NOMO-1 (cell line): Measurements from ENCODE around the gene DAZAP1.

Source experiments
- DNase-seq, 2 experiments: peaks; one replicate each; lab custom pipeline; 2025; ENCODE audit not compliant: unreplicated experiment in 2 of 2; lab: John Stamatoyannopoulos, UW

DAZAP1 gene

DNA sequence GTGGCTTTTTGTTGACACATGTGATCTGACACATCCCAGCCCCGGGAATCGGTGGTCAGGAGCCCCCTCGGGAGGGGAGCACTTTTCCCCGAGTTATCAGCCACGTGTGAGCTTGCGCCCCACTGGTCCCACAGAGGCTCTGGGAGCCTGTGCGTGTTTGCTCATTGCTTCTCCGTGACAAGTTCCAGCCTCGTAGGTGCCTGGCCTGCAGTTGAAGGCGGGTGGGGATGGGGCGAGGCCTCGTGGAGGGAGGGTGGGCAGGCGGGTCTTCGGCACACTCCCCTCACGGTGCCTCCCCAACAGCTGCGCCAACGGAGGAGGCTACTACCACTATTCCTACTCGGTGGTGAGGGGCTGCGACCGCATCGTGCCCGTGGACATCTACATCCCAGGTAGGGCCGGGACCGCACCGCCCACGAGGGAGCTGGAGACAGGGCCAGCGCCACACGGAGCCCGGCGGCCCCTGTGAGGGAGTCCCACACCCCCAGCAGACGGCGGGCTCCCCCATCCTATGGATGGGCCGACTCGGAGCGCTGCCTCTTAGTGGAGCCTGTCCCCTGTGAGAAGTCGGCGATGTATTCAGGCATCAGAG lies 14.4 kb upstream of the DAZAP1 start:
- DNase-seq = no peak

DNA sequence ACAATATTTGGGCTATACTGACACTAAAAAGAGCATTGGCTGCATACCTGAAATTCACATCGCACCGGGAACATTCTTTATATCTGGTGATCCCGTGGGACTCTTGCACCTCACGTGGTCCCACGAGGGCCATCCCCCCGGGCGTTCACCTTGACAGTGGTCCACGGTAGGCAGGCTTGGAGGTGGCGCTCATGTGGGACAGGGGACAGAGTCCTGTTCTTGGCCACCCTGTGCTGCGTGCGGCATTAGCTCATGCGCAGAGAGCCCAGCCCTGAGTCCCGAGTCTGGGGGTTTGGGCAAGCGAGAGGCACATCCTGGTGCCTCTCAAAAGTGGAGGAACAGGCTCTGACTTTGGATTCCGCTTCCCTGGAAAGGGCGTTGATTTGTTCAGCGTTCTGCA lies 13.5 kb upstream of the DAZAP1 start:
- no peak for DNase-seq

DNA sequence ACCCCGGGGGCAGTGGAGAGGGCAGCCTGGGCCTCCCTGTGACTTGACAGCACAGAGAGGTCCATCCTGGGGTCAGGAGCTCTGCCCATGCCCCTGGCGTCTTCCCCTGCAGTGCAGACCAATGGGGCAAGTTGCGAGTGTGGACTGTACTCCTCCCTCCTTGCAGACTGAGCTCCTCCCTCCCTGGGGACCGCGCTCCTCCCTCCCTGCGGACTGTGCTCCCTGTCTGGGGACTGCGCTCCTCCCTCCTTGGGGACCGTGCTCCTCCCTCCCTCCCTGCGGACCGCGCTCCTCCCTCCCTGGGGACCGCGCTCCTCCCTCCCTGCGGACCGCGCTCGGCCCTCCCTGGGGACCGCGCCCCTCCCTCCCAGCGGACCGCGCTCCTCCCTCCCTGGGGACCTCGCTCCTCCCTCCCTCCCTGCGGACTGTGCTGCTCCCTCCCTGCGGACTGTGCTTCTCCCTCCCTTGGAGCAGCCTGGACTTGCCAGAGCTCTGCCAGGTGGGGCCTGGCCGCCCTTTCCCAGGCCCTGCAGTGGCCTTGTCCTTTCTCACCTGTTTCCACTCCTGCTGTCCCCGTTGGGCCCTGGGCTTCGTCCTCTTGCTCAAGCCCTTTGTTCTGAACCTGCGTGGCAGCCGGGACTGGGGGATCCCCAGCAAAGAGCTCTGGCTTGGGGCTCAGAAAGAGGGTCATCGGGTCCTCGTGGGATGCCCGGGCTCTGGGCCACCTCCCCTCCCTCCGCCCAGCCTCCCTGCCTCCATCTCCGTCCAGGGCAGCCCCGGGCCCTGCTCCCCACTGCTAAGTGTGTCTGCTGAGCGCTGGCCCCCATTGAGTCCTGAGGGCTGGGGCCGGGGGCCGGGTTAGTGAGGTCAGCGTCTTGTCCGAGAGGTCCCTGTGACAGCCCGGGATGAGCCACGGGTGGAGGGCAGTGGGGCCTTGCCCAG lies 12.9 kb upstream of the DAZAP1 start:
- DNase-seq = no peak

DNA sequence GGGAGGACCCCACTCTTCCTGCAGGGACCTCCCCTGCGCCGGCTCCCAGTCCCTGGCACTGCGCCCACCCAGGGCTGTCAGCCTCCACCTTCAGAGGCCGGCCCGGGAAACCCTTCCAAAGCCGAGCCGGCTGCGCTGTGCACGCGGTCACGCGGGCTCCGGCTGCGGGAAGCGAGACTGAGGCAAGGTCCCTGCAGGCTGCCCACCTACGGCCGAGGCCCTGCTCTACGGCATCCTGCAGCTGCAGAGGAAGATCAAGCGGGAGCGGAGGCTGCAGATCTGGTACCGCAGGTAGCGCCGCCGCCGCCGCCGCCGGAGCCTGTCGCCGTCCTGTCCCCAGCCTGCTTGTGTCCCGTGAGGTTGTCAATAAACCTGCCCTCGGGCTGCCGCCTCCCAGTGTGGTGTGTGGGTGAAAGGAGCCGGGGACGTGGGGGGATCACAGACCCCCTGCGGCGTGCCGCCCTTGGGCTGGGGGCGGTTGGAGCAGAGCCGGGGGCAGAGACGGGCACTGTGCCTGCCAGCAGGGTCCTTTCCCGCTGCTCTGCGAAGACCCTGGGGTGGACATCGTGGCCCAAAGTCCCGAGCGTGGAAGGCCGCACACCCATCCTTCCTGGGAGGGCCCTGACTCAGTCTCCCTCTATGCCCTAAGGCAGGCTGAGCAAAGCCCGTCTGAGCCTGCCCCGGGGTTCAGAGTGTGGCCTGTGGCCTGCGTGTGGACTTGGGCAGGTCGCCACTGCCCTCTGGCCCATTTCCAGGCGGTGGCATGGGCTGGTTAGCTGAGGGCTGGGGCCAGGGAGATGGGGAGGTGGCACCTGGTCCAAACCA lies 12.0 kb upstream of the DAZAP1 start:
- no peak for DNase-seq

DNA sequence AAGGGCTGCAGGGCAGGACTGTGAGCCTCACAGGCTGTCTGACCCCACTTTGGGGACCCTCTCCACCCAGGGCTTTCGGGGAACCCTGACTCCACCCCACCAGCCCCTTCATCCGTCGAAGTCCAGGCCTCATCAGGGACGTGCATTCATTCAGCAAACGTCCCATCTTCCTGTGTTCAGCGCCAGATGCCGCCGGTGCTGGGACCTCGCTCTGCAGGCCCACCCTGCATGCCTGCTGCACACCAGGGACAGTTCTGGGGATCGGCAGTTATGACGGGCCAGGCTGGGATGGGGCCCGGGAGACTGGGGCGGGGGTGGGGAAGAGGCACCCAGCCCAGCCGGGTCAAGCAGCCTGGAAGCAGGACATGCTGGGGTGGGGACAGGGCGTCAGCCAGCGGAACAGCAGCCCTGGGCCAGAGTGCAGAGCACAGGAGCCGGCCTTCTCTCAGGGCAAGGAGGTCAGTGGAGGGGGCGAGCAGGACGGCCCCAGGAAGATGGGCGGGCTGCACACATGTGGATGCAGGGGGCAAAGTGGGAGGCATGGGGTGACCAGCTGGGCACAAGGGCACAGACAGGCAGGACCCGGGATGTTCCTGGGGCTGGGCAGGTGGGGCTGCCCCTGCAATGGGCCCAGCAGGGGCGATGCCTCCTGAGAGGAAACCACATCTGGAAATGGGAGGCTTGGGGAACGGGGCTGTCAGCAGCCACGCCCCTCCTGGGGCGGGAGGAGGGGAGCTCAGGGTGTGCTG lies 11.2 kb upstream of the DAZAP1 start:
- DNase-seq = no peak

DNA sequence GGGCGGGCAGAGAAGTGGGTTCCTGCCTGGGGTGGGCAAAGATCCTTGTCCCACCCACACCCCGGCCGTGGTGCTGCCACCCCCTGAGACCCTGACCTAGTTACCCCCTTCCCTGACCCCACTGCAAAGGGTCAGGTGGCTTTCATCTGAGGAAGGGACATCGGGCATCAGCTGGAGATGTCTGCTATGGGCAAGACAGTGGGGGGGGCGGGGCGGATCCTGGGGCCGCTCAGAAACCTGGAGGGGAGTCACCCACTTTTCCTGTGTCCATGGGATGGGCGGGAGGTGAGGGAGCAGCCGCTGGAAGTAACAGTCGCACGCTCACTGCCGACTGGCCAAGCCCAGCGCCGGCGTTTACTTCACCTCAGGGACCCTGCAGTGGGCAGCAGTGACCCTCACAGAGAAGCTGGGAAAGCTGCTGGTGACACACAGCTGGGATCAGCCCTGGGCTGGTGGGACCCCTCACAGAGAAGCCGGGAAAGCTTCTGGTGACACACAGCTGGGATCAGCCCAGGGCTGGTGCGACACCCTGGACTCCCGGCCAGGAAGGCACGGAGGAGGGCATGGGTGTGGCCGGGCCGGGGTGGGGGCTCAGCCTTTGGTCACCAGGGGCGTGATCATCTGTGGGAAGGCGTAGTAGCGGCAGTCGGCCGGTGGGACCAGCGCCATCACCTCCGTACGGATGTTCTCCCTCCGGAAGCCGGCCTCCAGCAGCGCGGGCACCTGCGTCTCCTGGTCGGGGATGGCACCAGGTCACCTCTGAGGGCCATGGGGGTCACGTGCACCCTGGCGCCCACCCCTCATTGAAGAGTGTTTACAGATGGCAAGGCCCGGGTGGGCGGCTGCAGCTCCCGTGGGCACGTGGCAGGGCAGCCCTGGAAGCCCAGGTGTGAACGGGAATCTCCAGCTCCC lies 10.4 kb upstream of the DAZAP1 start:
- DNase-seq = no peak

DNA sequence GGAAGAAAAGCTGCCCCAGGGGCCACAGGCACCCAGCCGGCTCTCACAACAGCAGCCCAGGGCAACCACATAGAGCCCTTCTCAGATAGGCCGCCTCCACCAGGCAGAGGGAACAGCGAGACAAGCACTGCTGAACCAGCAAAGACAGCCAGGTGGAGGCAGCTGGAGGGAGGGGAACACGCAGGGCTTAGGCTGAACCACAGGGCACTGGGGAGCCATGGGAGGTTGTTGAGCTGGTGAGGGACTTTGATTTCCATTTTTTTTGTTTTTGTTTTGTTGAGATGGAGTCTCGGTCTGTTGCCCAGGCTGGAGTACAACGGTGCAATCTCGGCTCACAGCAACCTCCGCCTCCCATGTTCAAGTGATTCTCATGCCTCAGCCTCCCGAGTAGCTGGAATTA lies 9.5 kb upstream of the DAZAP1 start:
- DNase-seq = no peak

DNA sequence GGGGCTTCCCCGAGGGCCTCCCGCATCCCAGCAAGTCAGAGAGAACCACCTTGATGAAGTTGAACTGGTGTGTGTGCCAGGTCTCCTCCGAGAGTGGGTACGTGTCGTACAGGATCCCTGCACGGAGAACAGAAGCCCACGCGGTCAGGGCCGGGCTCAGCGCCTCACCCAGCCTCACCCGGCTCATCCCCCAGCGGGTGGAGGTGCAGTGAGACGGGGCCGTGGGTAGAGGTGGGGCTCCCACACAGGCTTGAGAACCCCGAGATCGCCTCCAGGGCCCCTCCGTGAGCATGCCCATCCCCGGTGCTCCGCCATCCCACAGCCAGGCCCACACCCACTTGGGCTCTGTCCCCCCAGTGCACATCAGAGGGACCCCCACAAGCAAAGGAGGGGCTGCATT lies 8.3 kb upstream of the DAZAP1 start:
- no peak for DNase-seq

DNA sequence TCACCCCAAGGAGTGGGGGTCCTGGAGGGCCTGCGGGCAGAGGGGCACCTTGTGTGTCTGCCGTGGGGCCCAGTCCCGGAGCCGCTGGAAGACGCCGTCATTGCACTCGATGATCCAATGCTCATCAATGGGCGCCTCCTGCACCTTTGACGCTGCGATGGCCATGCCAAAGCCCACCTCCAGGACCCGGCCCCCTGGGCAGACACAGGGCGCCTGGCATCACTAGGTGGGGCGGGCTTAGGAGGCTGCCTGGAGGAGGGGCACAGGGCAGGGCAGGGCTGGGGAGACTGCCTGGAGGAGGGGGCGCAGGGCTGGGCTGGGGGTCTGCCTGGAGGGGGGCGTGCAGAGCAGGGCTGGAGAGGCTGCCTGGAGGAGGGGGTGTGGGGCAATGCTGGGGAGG lies 7.6 kb upstream of the DAZAP1 start:
- DNase-seq = no peak

DNA sequence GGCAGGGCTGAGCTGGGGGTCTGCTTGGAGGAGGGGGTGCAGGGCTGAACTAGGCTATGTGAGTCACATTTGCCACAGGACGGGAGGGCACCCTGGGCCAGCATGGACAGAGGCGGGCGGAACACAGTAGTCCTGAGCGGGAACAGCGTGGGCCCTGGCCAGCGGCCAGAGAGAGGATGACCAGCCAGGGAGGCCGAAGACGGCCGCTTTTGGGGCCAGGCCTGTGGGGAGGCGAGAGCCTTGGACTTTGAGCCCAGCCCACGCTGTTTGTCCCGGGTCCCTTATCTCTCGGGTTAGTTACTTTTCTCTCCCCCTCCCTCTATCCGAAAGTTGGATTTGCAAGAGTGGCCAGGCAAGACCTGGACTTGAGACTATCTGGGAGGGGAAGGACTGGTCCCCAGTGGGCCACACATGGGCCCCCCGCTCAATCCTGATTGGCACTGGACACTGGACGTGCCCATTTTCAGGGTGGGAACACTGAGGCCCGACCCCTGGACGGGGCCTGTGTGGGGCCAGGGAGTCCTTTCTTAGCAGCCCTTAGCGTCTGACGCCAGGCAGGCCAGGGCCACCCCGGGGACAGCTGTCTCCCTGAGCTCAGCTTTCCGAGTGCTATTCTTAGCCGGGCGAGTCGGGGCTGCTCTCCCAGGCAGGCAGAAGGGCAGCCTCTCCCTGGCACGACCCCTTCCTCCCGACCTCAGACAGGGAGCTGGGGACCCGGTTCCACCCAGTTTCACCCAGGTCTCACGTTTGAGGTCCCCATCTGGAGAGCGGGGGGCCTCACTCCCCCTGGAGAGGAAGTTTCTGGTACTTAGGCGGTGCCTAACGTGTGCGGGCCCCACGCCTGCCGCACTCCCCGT lies 6.9 kb upstream of the DAZAP1 start:
- DNase-seq = peak in 1 of 2 experiments; percentile 11

DNA sequence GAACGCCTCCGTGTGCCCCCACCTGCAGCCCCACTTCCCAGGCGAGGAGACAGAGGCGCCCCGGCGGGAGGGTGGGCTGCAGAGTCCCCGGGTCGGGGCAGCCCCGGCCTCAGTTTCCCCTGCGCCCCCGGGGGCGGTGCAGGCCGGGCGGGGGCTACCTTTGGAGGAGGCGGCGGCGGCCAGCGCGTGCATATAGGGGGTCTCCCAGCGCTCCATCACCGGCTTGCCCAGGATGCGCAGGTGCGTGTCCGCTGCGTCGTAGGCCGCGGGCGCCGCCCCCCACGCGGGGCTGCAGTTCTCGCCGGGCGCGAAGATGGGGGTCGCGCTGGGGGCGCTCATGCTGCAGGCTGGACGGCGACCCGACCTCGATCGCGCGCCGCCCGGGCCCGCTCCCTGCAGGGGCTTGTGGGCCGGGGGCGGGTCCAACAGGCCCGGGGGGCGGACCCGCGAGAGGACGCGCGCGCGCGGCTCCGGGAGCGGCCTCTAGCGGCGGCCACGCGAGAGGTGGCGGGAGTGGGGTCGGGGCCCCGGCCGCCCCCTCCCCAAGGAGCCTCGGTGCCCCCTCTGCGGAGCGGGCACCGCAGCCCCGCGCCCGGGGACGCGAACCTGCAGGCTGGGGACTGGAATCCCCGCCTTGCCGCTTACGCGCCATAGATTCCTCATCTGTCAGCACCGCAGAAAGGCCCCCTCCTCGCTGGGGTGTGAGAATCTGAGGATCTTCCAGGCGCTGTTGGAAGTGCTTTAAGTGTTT lies 6.1 kb upstream of the DAZAP1 start, which contains the start of gene GAMT:
TSS of gene GAMT (minus strand) at position 405 of the 751 bp plus-strand sequence. CDS start at position 339, 66 bp downstream.
- DNase-seq = peak; percentile 48 to 52

DNA sequence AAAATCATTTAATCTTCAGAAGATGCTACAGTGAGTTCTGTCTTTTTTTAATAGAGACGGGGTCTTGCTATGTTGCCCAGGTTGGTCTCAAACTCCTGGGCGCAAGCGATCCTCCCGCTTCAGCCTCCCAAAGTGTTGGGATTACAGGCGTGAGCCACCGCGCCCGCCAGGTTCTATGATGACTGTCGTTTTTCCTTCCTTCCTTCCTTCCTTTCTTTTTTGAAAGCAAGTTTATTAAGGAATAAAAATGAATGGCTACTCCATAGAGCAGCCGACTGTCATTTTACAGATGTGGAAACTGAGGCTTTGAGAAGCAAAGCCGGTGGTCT lies 5.5 kb upstream of the DAZAP1 start:
- DNase-seq = no peak

DNA sequence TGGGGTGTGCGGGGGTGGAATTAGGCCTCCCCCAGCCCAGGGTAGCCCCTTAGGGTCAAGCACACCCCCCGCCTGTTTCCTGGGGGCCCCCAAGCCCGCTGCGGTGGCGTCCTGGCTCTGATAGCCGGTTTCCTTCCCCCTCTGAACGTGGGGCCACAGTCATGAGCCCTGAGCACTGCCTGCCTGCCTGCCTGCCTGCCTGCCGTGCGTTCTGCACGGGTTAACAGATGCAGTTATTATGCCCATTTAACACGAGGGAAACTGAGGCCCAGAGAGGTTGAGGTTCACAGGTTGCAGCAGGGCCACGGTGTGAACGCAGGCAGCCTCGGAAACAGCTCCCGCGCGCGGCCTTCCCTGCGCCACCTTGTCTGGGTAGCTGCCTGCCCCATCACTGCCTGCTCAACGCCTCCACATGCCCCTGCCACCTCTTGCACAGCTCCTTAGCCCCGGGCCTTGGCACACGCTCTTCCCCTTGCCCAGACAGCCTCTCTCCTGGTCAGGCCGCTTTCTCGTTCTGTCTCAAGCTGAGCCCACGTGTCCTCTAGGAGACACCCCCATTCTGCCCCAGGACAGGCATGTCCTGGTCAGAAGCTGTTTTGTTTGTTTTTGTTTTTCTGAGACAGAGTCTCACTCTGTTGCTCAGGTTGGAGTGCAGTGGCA lies 4.8 kb upstream of the DAZAP1 start:
- DNase-seq = no peak

DNA sequence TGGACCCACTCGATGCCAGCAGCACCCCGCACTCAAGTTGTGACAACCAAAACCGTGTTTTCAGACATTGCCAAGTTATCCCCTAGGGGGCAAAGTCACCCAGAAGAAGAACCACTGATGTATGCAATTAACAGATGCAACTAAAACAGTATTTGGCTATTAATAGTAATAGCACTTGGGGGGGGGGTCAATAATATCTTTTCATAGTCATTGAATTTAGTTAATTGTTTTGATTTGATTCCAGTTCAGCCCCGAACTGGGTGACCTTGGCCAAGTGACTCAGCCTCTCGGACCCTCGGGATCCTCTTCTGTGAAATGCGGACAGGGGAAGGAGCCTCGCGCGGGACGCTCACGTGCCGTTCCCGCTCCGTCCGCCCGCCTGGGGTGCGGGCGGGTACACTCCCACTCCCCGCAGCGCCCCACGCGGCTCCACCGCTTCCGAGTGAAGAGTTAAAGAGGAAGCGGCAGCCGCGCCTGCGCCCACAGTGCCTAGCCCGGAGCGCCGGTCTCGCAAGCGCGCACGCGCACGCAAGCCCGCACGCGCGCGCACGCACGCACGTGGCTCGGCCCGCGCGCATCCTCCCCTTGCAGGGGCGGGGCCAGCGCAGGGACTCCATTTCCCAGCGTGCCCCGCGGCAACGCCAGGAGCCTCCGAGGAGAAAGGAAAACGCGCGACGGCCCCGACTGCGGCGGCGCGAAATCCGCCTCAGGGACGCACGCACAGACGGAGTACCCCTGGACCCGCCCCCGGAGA lies 435 bp upstream of the DAZAP1 start:
- DNase-seq = peak; percentile 94 to 96

DNA sequence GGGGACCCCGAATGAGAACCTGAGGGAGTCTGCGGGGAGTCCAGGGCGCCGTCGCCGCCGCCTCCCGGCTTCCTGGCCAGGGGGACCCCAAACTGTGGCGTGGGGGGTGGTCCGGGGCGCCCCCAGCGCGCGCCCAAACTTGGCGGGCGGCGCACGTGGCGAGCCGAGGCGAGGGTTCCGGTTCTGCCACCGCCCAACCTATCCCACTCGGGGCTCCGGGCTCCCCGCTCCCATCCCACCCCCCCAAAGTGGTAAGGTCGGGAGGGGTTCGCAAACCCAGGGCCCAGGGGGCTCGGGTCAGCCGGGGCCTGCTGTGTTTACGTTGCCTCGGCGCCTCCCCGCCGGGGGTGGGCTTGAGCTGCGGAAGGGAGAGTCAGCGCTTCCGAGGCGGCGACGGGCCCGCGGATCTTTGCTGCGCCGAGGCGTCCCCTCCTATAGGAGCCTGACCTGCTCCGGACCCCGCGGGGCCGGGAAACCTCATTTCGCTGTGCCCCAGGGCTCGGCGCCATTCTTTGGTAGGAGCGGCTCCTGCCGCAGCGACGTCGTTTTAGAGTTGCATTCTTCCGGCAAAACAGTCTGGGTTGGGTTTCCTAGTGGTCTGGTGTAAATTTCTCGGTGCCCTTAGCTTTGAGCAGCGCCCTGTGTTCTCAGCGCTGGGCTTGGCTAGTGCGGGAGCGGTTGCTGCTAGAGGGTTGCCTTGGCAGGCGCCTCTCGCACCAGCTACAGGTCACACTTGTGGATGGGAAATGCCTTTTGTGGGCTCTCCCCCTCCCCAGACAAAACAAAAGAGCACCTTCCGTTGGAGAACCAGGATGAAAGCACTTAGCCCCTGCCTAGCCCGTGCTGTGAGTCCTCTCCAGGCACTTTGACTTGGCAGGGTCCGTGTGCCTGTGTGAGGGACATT lies 1.2 kb downstream of the DAZAP1 start:
- peak; percentile 27 to 30 for DNase-seq
